H1 (cell line): ENCODE data around the gene BPI. TPM values are rescaled to one million over a fixed set of nuclear protein-coding genes. Genes with fewer than 3 reads are reported as not detected.

Experiments used
- ASH2L ChIP-seq: fragments of 200-600, 300-600 bp; sonication (generic); IDR thresholded peaks from one replicate; pipeline ENCODE4 v1.7.1; 2017; ENCODE audit warnings: low read length
- RXRA ChIP-seq: IDR thresholded peaks from 2 replicates; pipeline ENCODE4 v1.6.1; 2011; ENCODE audit warnings: low read depth, mild to moderate bottlenecking, low read length, moderate library complexity; ENCODE audit not compliant: insufficient read depth
- SAP30 ChIP-seq: fragments of 300-600 bp; sonication (generic); IDR thresholded peaks from 2 replicates; pipeline ENCODE4 v1.7.1; 2012; ENCODE audit warnings: low read length, moderate library complexity, mild to moderate bottlenecking, inconsistent platforms; ENCODE audit not compliant: insufficient read depth, insufficient replicate concordance
- SP1 ChIP-seq: IDR thresholded peaks from 2 replicates; pipeline ENCODE4 v1.6.1; 2011; ENCODE audit warnings: low read depth, low read length
- SP2 ChIP-seq: IDR thresholded peaks from 2 replicates; pipeline ENCODE4 v1.6.1; 2012; ENCODE audit warnings: mild to moderate bottlenecking, low read length, inconsistent platforms
- SP4 ChIP-seq: IDR thresholded peaks from 2 replicates; pipeline ENCODE4 v1.6.1; 2012; ENCODE audit warnings: low read length, inconsistent platforms
- SUZ12 ChIP-seq: fragments of 200-600 bp; sonication (generic); IDR thresholded peaks from 2 replicates; pipeline ENCODE4 v1.6.1; 2012; ENCODE audit warnings: mild to moderate bottlenecking, inconsistent platforms, low read length, moderate library complexity, mixed read lengths
- polyA plus RNA-seq, 7 experiments: library from polyadenylated mRNA; depleted of rRNA in 3 of 7; stranded (reverse) in 5 of 7; unstranded in 2 of 7; fragments of >200 nt in 5 of 7; fragments of 200-250 nt in 2 of 7; gene quantifications; 1 replicate in 5 of 7; 2 replicates in 1 of 7; 4 replicates in 1 of 7; pipeline versions ENCODE4 v1.2.1 to v1.2.3, GENCODE V29; 2011 to 2013; ENCODE audit warnings: missing spikeins in 2 of 7, mixed read lengths in 2 of 7
- total RNA-seq: library from RNA; stranded (reverse); fragmentation: NEBNext Ultra II Directional; extraction: Animal tissue kit (Norgen Biotek cat#: 25700); gene quantifications from 2 replicates; pipeline ENCODE4 v1.2.1, GENCODE V29; 2021
- TF ChIP-seq, protein P1 (sequence below): IDR thresholded peaks from 2 replicates; pipeline ENCODE4 v1.6.1; 2012; ENCODE audit warnings: low read length, inconsistent platforms

The BPI gene
- total and polyA plus RNA-seq, 2 of the 8 experiments (the other 6 are each of a cell fraction or from before 2014, with no cell fraction given) = not detected

DNA sequence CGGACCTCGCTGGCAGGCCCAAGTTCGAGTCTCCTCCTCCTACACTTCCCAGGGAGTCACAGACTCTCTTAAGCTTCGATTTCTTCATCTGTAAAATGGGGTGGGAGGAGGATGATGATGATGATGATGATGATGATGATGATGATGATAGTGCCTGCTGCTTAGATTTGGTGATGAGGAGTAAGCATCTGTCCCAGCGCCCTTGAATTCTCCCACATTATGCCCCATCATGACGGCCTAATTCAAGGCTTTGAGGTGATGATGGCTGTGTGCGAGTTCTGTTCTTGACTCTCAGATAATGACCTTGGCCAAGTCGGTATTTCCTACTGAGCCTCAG lies 42.9 kb upstream of the BPI start (continued):
- TF ChIP-seq ASH2L (no peak), SUZ12 (no peak), SP4 (no peak), SP1 (no peak), SP2 (no peak), SAP30 (no peak), RXRA (no peak)
- TF ChIP-seq, protein P1, sequence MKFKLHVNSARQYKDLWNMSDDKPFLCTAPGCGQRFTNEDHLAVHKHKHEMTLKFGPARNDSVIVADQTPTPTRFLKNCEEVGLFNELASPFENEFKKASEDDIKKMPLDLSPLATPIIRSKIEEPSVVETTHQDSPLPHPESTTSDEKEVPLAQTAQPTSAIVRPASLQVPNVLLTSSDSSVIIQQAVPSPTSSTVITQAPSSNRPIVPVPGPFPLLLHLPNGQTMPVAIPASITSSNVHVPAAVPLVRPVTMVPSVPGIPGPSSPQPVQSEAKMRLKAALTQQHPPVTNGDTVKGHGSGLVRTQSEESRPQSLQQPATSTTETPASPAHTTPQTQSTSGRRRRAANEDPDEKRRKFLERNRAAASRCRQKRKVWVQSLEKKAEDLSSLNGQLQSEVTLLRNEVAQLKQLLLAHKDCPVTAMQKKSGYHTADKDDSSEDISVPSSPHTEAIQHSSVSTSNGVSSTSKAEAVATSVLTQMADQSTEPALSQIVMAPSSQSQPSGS = no peak
